PC-9 (cell line): ENCODE data around the gene ZNF592. TPM values are rescaled to one million over a fixed set of nuclear protein-coding genes. Genes with fewer than 3 reads are reported as not detected.

ENCODE experiments used
- BruUV-seq: library from RNA; stranded (reverse); fragments of 400-500 nt; replicated peaks from 2 replicates; lab custom pipeline; 2021; lab: Mats Ljungman, UMichigan
- CTCF ChIA-PET: fragments of 300-600 bp; sonication (Branson Sonifier 250); formaldehyde crosslinking; loops from one replicate; lab custom pipeline; 2022; ENCODE audit warnings: antibody characterized with exemption; lab: Charles Lee
- POLR2A ChIA-PET: fragments of 300-600 bp; sonication (Branson Sonifier 250); formaldehyde crosslinking; loops from one replicate; lab custom pipeline; 2022; ENCODE audit warnings: antibody characterized with exemption; ENCODE audit not compliant: unreplicated experiment; lab: Charles Lee
- DNase-seq, 2 experiments: peaks; one replicate each; pipeline versions ENCODE4 v3.0.0 to v3.0.0-alpha.2; 2015 to 2022; ENCODE audit warnings: mixed read lengths in 1 of 2
- H2AFZ ChIP-seq: fragments of 200-600 bp; sonication (generic); 2 replicates; pipeline ENCODE4 v1.8.1; 2017; ENCODE audit warnings: antibody characterized with exemption
- H3F3A ChIP-seq: fragments of 200-600 bp; sonication (generic); 2 replicates; pipeline ENCODE4 v1.8.1; 2017; ENCODE audit warnings: antibody characterized with exemption, mild to moderate bottlenecking, low read depth; ENCODE audit not compliant: insufficient read depth
- H3K27ac ChIP-seq: fragments of 200-600 bp; sonication (generic); 2 replicates; pipeline ENCODE4 v1.6.1; 2016; ENCODE audit warnings: mixed run types
- H3K27me3 ChIP-seq: fragments of 200-600 bp; sonication (generic); 2 replicates; pipeline ENCODE4 v1.6.1; 2016; ENCODE audit warnings: low read depth, mixed run types; ENCODE audit not compliant: insufficient read depth
- H3K36me3 ChIP-seq: fragments of 200-600 bp; sonication (generic); 2 replicates; pipeline ENCODE4 v1.6.1; 2016; ENCODE audit warnings: low read depth, mixed run types
- H3K4me1 ChIP-seq: fragments of 200-600 bp; sonication (generic); replicated peaks from 2 replicates; pipeline ENCODE4 v1.6.1; 2016; ENCODE audit warnings: mixed run types; ENCODE audit not compliant: insufficient read depth
- H3K4me2 ChIP-seq: fragments of 200-600 bp; sonication (generic); 2 replicates; pipeline ENCODE4 v1.6.1; 2017; ENCODE audit warnings: mixed run types
- H3K4me3 ChIP-seq: fragments of 200-600 bp; sonication (generic); 2 replicates; pipeline ENCODE4 v1.6.1; 2016; ENCODE audit warnings: mixed run types
- H3K79me2 ChIP-seq: fragments of 200-600 bp; sonication (generic); 2 replicates; pipeline ENCODE4 v1.6.1; 2017; ENCODE audit warnings: low read depth, mixed run types
- H3K9me2 ChIP-seq: fragments of 200-600 bp; sonication (generic); 2 replicates; pipeline ENCODE4 v1.8.1; 2017; ENCODE audit warnings: mild to moderate bottlenecking; ENCODE audit not compliant: insufficient read depth
- H3K9me3 ChIP-seq: fragments of 200-600 bp; sonication (generic); 2 replicates; pipeline ENCODE4 v1.8.1; 2016; ENCODE audit warnings: low read depth; ENCODE audit not compliant: insufficient read depth
- H4K20me1 ChIP-seq: fragments of 200-600 bp; sonication (generic); 2 replicates; pipeline ENCODE4 v1.8.1; 2017; ENCODE audit not compliant: insufficient read depth
- CTCF ChIP-seq: fragments of 200-600 bp; sonication (generic); conservative IDR thresholded peaks from 2 replicates; pipeline ENCODE4 v1.6.1; 2017; ENCODE audit warnings: mixed run types, antibody characterized with exemption, mild to moderate bottlenecking, moderate library complexity
- EZH2 ChIP-seq: fragments of 200-600 bp; sonication (generic); IDR thresholded peaks from 2 replicates; pipeline ENCODE4 v1.8.0; 2017; ENCODE audit warnings: antibody characterized with exemption, low read depth
- intact Hi-C: fragments of 100-400 bp; cut with micrococcal nuclease; formaldehyde crosslinking; loops from one replicate; pipeline ENCODE4 v1.10.0; 2022; ENCODE audit not compliant: unreplicated experiment
- total RNA-seq: library from RNA; stranded (reverse); gene quantifications from 2 replicates; pipeline ENCODE4 v1.2.3, GENCODE V29; 2021

ZNF592 gene
- total RNA-seq, 1 experiment from 2014 or later, result 27.5 TPM

DNA sequence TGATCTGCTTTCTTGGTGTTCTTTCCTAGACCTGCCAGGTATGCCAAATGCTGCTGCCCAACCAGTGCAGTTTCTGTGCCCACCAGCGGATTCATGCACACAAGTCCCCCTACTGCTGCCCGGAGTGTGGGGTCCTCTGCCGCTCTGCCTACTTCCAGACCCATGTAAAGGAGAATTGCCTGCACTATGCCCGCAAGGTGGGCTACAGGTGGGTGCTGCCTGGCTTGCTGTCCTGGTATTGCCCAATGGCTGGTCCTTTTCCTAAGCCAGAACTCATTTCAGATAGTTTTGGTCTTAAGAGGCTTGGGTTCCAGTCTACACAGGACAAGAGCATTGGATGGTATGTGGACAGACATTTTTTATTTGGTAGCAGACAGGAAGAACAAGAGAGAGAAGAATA lies 42.3 kb downstream of the ZNF592 start:
- peaks cover 13% of the 10 kb centered on the region; the same call in 1 of the 2 replicates for H4K20me1 ChIP-seq
- peaks cover 16% of the 10 kb centered on the region for H3K36me3 ChIP-seq
- H3K9me3 ChIP-seq, result no peaks in the 10 kb centered on the region
- no peak overlapping the region for H3K4me2 ChIP-seq
- H2AFZ ChIP-seq, result no peak overlapping the region
- DNase-seq, result no peak
- POLR2A ChIA-PET, result no interaction called here
- no TSS peak for BruUV-seq
- peaks cover 40% of the 10 kb centered on the region for H3K79me2 ChIP-seq
- TF ChIP-seq CTCF (no peak), EZH2 (no peak)
- no peaks in the 10 kb centered on the region for H3K4me1 ChIP-seq
- H3K27ac ChIP-seq, result no peak overlapping the region
- H3K27me3 ChIP-seq, result no peaks in the 10 kb centered on the region
- intact Hi-C loops, result no loop called here
- H3K9me2 ChIP-seq, result no peaks in the 10 kb centered on the region
- no peak overlapping the region for H3K4me3 ChIP-seq
- CTCF ChIA-PET, result no interaction called here
- peaks cover 6% of the 10 kb centered on the region; the same call in 1 of the 2 replicates for H3F3A ChIP-seq

DNA sequence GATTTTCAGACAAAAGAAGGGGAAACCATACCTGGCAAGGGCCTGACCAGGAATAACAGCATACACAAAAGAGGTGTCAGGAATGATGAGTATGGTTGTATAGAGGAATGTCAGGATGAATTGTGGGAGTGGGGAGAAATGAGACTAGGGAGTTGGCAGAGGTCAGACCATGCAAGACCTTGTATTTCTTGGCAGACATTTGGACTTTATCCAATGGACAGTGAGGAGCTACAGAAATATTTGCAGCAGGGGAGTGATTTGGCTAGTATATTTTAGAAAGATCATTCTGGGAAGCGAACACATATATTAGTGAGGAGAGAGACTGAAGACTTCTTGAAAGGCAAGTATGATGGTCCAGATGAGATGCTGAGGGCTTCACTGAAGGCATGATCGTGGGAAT lies 43.4 kb downstream of the ZNF592 start:
- H3K9me2 ChIP-seq, result no peaks in the 10 kb centered on the region
- intact Hi-C loops, result no loop called here
- no peak overlapping the region for H3K4me3 ChIP-seq
- peaks cover 13% of the 10 kb centered on the region; the same call in 1 of the 2 replicates for H4K20me1 ChIP-seq
- H3K36me3 ChIP-seq, result peaks cover 16% of the 10 kb centered on the region
- BruUV-seq, result no TSS peak
- no peak overlapping the region for H3K4me2 ChIP-seq
- H3K27me3 ChIP-seq, result no peaks in the 10 kb centered on the region
- DNase-seq, result no peak
- POLR2A ChIA-PET, result no interaction called here
- TF ChIP-seq CTCF (no peak), EZH2 (no peak)
- peaks cover 6% of the 10 kb centered on the region; the same call in 1 of the 2 replicates for H3F3A ChIP-seq
- no peak overlapping the region for H3K27ac ChIP-seq
- H2AFZ ChIP-seq, result no peak overlapping the region
- peaks cover 30% of the 10 kb centered on the region for H3K79me2 ChIP-seq
- CTCF ChIA-PET, result no interaction called here
- no peaks in the 10 kb centered on the region for H3K9me3 ChIP-seq
- no peaks in the 10 kb centered on the region for H3K4me1 ChIP-seq

- BruUV-seq, result no TSS peak
- no peaks in the 10 kb centered on the region for H3K4me1 ChIP-seq
- no peak overlapping the region for H3K4me3 ChIP-seq
- POLR2A ChIA-PET, result no interaction called here
- TF ChIP-seq EZH2 (no peak), CTCF (no peak)
- no peaks in the 10 kb centered on the region for H3K9me2 ChIP-seq
- no peak overlapping the region for H3K4me2 ChIP-seq
- no peaks in the 10 kb centered on the region for H3K9me3 ChIP-seq
- H3F3A ChIP-seq, result peaks cover 6% of the 10 kb centered on the region; the same call in 1 of the 2 replicates
- no peaks in the 10 kb centered on the region for H3K27me3 ChIP-seq
- no peak overlapping the region for H3K27ac ChIP-seq
- DNase-seq, result no peak
- peaks cover 19% of the 10 kb centered on the region for H3K79me2 ChIP-seq
- H3K36me3 ChIP-seq, result peaks cover 16% of the 10 kb centered on the region
- CTCF ChIA-PET, result no interaction called here
- intact Hi-C loops, result no loop called here
- peaks cover 1% of the 10 kb centered on the region; the same call in 1 of the 2 replicates for H4K20me1 ChIP-seq
- H2AFZ ChIP-seq, result no peak overlapping the region
Observed at GRCh38 chr15:84793431-84794161, 45.2 kb downstream of the ZNF592 start.
